NCI-H69 (cell line): ENCODE results near the gene ETV2.
"Not testable (repeated sequence)": the region's sequence is repeated elsewhere in the genome, so short reads cannot be mapped to it uniquely, and the experiment has no call there.

Experiments
- DNase-seq: peaks from one replicate; lab custom pipeline; 2025; lab: John Stamatoyannopoulos, UW

ETV2 gene

DNA sequence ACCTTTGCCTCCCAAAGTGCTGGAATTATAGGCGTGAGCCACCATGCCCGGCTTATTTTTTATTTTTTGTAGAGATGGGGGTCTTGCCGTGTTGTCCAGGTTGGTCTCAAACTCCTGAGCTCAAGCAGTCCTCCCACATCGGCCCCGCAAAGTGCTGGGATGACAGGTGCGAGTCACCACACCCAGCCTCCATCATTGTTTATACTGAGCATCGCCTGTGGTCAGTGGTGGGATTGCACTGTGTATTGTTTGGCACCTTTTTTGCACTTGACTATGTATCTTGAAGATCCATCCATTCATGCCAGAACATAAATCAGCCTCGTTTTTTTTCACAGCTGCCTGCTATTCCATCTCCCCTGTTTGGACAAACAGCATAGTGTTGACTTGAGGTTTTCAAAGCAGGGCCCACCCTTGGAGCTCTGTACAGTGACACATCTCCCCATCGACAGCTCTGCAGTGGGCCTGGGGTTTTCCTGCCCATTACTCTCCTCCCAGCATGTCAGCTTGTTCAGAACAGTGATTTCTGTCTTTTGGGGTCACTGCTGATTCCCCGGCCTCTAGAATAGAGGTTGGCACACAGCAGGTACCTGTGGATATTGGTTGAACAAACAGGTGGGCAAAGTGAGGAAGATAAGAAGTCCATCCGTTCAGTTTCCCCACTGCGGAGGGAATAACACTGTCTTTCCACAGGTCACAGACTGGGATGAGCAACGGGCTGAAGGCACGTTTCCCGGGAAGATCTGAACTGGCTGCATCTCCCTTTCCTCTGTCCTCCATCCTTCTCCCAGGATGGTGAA is 16.6 kb downstream of the ETV2 start:
- no peak for DNase-seq

GRCh38 chr19:35661995-35662340 is 20.4 kb downstream of the ETV2 start:
- DNase-seq: no peak

DNA sequence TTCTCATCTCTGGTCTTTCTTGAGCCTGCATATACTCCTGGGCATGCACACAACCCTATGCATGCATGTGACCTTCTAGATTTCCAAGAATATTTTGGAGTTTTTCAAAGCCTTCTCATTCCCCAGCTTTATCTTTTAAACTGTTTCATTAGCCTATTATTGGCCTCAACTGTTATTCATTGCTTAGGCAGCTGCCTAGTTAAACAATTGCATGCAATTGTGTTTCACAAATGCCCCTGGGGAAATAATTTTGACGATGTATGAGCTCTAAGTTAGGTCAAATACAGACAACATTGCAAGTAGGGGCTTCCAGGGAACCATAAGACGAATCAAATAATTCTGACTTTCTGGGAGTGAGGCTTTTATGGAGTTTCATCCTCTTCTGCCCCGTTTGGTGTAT is 22.4 kb downstream of the ETV2 start:
- DNase-seq: no peak

DNA sequence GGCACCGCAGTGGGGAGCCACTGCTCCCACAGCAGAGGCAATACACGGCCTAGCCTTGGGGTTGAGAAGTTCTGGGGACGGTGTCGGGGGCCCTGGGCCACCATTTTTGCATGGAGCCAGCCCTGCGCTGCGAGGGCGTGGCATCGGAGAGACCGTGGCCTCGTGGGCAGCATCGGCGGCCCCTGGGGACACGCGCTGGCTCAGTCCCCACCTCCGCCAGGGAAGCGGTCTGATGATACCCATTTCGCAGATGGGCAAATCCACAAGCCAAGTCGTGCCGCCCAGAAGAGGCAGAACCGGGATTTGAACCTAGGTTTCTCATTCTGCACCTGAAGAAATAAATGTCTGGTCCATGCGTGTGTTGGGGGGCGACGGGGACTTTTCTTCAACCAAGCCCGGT is 23.6 kb downstream of the ETV2 start:
- no peak for DNase-seq

GRCh38 chr19:35665604-35666003 is 24.1 kb downstream of the ETV2 start:
- DNase-seq: no peak

DNA sequence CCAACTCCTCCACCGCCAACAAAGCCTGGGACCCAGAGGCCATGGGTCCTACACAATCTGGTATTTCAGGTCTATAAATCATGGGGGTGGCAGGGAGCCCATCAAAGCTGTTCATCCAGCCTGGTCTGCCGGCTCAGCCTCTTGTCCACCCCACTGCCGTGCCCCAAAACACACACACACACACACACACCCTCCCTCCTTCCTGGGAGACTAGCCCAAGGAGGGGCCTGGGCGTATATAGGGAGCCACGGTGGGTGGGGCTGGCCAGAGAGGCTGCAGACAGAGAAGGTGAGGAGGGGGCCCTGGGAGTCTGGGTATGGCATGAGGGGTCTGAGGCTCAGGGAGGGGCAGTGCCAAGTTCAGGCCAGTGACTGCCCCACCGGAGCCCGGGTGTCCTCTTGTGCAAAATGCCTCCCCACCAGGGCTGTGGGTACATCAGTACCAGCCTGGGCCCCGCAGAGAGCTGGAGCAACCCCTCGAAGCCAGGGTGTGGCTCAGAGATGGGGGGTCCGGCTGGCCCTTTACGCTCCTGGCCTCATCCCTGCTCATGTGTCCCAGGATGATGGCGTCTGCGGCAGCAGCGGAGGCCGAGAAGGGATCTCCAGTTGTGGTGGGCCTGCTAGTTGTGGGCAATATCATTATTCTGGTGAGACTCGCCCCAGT is 24.8 kb downstream of the ETV2 start, which contains the start of gene UPK1A:
UPK1A (plus strand) TSS at position 267 of the 663 bp plus-strand sequence; CDS start at position 563, 296 bp downstream.
- DNase-seq: no peak

DNA sequence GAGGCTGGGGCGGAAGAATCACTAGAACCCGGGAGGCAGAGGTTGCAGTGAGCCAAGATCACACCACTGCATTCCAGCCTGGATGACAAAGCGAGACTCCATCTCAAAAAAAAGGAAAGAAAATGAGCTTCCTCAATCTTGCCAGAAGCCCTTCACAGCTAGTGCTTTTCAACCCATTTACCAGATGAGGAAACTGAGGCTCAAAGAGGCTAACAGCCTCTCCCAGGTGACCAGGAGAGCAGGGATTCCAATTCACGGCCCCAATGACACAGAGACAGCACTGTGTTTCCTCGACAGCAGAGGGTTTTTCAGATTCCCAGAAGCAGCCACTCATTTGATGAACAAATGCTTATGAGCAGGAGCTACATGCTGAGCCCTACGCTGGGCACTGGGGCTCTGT is 28.0 kb downstream of the ETV2 start:
- DNase-seq: no peak

DNA sequence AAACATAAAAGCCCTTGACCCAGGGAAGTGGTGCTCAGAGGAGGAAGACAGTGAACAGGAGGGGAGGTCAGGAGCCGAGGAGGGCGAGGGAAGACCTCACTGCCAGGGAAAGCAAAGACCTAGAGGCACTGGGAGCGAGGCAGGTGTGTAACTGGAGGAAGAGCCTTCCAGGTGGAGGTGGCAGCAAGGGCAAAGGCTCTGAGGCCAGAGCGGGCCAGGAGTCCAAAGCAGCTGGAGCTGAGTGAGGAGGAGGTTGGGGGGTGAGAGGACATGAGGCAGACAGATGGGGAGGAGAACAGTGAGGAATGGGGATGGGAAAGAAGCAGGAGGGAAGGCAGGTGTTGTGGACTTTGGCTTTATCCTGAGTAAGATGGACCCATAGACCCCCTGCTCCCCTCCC is 28.4 kb downstream of the ETV2 start:
- no peak for DNase-seq

DNA sequence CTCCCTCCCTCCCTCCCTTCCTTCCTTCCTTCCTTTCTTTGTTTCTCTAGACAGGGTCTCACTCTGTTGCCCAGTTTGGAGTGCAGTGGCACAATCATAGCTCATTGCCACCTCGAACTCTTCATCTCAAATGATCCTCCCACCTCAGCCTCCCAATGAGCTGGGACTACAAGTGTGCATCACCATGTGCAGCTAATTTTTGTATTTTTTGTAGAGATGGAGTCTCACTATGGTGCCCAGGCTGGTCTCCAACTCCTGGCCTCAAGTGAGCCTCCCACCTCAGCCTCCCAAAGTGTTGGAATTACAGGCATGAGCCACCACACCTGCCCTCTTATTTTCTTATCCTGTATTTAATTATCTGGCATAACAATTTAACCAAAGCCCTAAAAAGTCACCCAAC is 29.1 kb downstream of the ETV2 start:
- no peak for DNase-seq

GRCh38 chr19:35671818-35672217 is 30.3 kb downstream of the ETV2 start:
- peak; percentile 48 for DNase-seq

GRCh38 chr19:35673121-35673804 is 31.7 kb downstream of the ETV2 start:
- DNase-seq: peak; percentile 32

- DNase-seq: peak; percentile 16
These were observed 34.1 kb downstream of the ETV2 start for GRCh38 chr19:35675589-35676140.

GRCh38 chr19:35689836-35690235 is 48.3 kb downstream of the ETV2 start:
- no peak for DNase-seq

- not testable (repeated sequence) for DNase-seq
These were observed 49.6 kb downstream of the ETV2 start for GRCh38 chr19:35691106-35691505.

DNA sequence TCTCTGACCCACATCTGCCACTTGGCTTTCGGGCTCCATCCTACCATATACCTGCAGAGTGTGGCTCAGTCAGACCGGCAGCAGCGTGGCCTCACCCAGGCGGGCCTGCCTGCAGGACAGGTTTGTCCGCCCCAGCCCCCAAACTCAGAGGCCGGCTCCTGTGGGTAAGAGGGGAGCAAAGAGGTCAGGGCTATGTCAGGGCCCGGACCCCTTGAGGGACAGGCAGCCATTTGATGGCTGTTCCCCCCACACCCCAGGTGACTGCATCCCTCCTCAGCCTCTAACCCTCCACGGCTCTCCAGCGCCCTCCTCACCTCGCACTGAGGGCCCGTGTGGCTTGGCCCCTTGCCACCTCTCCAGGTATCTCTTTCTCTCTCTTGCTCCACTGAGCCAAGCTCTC is 50.5 kb downstream of the ETV2 start:
- DNase-seq: no peak

DNA sequence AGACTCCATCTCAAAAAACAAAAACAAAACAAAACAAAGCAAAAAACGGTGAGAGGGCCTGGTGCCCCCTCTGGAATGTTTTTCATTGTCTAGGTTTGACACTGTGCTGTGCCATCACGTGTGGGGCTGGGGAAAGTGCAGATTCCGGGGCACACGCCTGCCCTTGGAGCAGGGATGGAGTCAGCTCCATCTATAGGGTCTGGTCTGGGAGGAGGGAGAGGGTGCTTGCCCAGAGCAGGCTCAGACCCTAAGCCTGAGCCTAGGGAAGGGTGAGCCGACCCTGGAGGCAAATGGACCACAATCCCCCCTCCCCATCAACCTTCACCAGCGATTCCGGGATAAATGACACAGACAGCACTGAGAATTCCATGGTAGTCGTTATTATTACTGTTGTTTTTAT is 51.9 kb downstream of the ETV2 start:
- DNase-seq: no peak

DNA sequence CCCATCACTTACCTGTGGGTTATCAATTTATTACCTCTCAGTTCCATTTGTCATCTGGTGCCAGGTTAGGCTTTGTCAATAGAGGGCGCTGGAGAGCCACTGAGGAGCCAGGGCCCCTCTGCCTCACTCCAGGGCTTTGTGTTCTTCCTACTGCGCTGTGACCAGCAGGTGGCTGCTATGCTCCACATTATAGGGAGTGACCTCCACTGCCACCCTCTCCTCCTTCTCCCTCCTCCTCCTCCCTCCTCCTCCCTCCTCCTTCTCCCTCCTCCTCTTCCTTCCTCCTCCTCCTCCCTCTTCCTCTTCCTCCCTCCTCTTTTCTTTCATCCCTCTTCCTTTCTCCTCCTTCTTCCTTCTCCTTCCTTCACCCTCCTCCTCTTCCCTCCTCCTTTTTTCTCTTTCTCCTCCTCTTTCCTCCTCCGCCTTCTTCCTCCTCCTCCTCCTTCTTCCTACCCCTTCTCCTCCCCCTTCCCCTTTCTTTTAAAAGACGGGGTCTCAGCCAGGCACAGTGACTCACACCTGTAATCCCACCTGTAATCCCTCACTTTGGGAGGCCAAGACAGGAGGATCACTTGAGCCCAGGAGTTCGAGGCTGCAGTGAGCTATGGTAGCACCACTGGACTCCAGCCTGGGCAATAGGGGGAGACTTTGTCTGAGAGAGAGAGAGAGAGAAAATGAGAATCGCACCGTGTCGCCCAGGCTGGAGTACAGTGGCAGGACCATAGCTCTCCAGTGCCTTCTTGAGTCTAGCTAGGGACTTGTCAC is 52.5 kb downstream of the ETV2 start:
- DNase-seq: peak; percentile 92
